ENCODE results near the gene SNAPIN.

GRCh38 chr1:153629343-153629665, 29.2 kb upstream of the SNAPIN start:
- TF ChIP-seq CTCF (IDR thresholded peaks at IDR 0.05) (no peak), POLR2A (IDR thresholded peaks at IDR 0.05) (no peak)
